GM20431 (cell line): Measurements from ENCODE around the gene MYL1.

ENCODE experiments used
- in situ Hi-C: fragments of 300-500 bp; cut with MseI, MboI; formaldehyde crosslinking; loops from one replicate; pipeline ENCODE4 v1.15.0; 2020; ENCODE audit warnings: low sequenced_read_pairs; ENCODE audit not compliant: unreplicated experiment

Gene MYL1

DNA sequence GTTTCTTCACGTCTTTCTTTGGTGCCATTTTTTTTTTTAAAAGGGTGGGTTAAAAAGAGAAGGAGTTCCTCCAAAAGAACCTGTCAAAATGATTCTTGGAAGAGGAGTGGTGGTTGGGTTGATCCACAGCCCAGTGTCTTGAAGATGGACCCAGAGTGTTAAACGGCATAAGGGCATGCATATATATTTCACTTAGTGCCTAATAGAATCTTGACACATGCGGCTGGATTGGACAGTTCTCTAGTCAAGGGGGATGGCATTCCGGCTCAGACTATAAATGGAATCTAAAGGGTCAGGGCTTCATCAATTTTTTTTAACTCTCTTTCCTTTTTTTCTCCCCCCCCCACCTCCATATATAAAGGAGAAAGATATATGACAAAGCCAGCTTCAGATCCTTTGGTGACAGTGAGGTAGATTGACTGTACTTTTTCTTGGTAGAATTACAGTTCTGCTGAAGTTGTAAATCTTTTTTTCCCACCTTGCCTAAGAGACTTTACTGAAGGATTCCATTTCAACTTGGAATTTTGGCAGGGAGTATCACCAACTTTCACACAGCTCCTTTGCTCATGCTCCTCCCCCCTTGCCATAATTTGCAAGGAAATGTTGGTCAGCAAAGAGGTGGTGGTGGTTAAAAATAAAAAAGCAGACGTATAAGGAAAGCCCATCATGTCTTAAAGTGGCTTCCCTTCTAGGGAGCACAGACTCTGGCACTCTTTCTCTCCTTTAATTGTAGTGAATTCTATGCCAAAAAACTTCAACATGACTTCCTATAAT is at the start of gene MYL1:
Gene MYL1, minus strand, starts transcription at position 160 of the 774 bp plus-strand sequence. Its CDS starts 132 bp downstream, at position 28.
- in situ Hi-C loops, result no loop called here

DNA sequence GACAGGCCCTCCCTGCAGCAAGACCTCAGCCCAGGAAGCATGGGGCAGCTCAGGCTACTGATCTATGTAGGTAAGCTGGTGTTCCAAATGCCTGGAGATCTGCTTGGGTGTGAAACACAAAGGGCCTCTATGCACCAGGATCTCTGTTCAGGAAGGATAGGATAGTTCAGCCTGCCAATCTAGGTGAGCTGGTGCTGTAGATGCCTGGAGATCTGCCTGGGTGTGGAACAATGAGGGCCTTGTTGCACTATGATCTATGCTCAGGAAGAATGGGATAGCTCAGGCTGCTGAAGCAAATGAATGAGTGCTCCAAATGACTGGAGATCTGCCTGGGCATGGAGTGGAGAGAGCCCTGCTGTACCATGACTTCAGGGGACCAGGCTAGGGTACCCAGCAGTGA is 48.9 kb upstream of the MYL1 start:
- in situ Hi-C loops, result no loop called here

- in situ Hi-C loops, result no loop called here
These were observed 48.3 kb upstream of the MYL1 start for GRCh38 chr2:210363261-210363660.

DNA sequence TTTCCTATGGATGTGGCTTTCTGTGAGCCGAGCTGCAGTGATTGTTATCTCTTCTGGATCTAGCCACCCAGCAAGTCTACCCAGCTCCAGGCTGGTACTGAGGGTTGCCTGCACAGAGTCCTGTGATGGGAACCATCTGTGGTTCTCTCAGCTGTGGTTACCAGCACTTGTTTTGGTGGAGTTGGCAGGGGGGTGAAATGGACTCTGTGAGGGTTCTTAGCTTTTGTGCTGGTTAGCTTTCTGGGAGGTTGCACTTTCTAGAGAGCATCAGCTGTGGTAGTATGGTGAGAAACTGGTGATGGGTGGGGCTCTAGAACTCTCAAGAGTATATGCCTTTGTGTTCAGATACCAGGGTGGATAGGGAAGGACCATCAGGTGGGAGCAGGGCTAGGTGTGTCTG is 45.4 kb upstream of the MYL1 start:
- in situ Hi-C loops, result no loop called here

DNA sequence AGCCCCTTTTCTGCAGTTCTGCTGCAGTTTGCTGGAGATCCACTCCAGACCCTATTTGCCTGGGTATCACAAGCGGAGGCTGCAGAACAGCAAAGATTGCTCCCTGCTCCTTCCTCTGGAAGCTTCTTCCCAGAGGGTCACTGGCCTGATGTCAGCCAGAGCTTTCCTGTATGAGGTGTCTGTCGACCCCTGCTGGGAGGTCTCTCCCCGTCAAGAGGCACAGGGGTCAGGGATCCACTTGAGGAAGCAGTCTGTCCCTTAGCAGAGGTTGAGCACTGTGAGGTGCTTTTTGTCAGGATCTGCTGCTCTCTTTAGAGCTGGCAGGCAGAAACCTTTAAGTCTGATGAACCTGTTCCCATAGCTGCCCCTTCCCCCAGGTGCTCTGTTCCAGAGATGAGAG is 42.0 kb upstream of the MYL1 start:
- in situ Hi-C loops, result no loop called here

GRCh38 chr2:210337159-210337558 is 22.2 kb upstream of the MYL1 start:
- in situ Hi-C loops, result no loop called here

- in situ Hi-C loops, result no loop called here
These were observed 9.9 kb upstream of the MYL1 start for GRCh38 chr2:210324906-210325305.

GRCh38 chr2:210324458-210324857 is 9.5 kb upstream of the MYL1 start:
- in situ Hi-C loops, result no loop called here

DNA sequence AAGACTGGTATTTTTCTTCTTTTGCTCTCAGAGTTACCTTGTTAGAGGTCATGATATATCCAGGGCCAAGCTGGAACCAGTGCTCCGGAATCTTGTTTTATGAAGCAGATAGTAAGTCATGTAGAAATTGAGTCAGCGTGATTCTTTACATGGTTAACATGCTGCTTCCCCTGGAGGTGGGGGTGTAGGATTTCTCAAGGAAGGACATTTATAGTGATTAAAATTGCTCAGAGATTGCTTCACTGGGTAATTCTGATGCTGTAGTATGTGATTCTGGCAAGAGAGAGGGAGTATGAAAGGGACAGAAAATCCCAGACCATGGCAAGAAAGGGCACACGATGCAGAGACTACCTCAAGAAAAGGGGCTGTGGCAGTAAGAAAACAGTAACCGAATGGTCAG is 8.0 kb upstream of the MYL1 start:
- in situ Hi-C loops, result no loop called here

DNA sequence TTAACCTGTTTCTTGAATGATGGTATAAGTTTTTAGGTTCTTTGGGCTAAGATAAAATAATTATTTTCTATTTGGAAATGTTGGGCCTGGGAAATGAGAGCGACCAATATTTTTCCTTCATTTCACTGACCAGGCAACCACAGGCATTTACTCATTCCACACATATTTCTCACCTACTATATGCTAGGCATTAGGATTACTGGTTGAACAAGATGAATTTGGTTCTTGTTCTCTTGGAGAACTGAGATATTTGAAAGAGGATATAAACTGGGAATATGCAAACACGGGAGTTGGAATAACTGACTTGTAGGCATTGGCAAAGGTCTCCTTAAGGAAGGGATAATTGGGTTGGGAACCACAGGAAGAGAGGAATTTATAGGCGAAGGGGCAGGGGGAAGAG is 3.9 kb upstream of the MYL1 start:
- in situ Hi-C loops, result no loop called here

GRCh38 chr2:210318486-210318885 is 3.5 kb upstream of the MYL1 start:
- in situ Hi-C loops, result no loop called here

DNA sequence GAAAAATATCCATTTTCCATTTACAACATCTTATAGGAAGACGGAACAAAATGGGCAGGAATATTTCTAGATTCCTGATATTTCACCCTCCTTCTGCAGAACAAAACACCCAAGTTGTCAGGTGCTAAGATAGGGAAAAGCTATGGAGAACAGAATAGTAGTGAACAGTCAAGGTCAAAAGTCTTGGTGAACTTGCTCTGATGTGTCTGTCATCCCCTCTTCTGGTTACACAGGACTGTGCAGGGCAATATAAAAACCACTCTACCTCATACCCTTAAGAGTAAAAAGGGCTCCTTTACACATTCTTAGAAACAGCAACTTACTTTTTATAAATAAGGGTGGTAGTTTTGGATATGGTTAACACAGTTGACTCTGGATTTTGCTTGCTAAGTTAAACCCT is 4.4 kb downstream of the MYL1 start:
- in situ Hi-C loops, result no loop called here

GRCh38 chr2:210309548-210310233 is 5.3 kb downstream of the MYL1 start:
- in situ Hi-C loops, result no loop called here

GRCh38 chr2:210303498-210303897 is 11.5 kb downstream of the MYL1 start:
- in situ Hi-C loops, result no loop called here

- in situ Hi-C loops, result no loop called here
These were observed 12.6 kb downstream of the MYL1 start for GRCh38 chr2:210302326-210302725.

DNA sequence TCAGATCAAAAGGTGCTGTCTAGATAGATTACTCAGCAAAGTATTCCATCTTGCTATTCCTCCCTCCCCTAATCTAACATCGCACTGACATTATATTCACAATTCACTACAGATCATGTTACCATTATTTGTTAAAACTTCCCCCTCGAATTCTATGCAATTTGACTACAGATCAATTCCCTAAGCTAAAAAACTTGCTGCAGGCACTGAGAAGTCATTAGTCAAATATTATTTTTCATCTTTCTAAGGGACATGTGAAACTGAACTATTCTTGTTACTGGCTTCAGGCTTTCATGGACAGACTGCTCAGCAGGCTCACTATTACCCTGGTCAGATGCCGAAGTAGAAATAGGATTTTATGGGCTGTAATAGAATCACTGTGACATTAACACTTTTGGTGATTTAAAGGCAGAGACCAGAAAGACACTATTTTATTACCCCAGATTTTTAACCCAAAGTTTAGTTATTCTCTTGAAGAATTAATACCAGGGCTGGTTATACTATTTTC is 15.1 kb downstream of the MYL1 start:
- in situ Hi-C loops, result no loop called here

GRCh38 chr2:210288408-210288807 is 26.6 kb downstream of the MYL1 start:
- in situ Hi-C loops, result no loop called here

DNA sequence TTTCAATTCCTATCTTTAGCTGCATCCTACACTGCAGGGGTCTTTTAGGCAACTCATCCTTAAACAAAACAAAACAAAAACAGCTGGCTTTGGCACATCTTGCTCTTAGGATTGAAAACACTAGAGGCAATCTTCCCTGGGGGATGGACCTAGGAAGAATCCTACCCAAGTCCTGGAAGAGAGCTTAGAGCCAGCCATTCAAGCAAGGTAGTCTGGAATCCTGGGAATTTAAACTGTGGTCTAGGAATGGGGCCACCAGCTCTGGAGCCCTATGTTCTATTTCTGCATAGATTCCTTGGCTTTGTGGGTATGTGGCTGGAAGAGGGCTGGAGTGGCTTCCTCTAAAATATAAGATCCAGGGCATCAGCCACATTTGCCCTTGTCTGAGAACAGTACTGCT is 27.7 kb downstream of the MYL1 start:
- in situ Hi-C loops, result no loop called here

- in situ Hi-C loops, result no loop called here
These were observed 28.8 kb downstream of the MYL1 start for GRCh38 chr2:210286123-210286680.

DNA sequence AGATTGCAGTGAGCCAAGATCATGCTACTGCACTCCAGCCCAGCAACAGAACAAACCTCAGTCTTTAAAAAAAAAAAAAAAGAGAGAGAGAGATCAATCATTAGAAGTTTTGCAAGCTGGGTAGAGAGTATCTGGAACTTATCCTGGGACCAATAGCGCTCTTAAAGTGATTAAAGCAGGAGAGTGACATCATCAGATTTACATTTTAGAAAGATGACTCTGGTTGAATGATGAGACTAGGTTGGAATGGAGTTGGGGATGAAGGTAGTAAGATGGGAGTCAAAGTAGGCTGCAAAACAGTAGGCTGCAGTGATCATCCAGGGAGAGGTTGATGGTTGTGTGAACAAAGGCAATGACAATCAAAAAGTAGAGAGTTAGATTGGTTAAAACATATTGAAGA is 37.8 kb downstream of the MYL1 start:
- in situ Hi-C loops, result no loop called here

DNA sequence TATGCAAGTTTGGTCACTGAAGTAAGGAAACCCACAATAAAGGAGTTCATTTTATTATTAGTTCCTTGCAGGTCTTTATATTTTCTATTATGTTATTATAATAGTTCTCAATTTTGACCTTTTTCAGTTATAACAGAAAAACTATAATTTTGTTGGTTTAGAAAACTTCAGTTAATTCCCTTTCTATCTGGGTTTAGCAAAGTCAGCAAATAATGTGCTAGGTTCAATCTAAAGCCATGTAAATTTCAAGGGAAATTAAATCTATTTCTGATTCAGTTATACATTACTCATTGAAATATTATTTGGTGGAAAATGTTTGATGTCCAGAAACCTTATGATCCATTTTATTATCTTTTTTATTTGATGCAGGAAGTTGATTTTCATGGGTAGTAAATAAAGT is 43.7 kb downstream of the MYL1 start:
- in situ Hi-C loops, result no loop called here
